WERI-Rb-1 (cell line): ENCODE results near the gene PHACTR3.

Experiments
- DNase-seq: peaks from one replicate; pipeline ENCODE4 v3.0.0-alpha.2; 2020
- H3K27ac ChIP-seq: fragments of 250-450 bp; sonication (Bioruptor Pico); 2 replicates; pipeline ENCODE4 v1.5.1; 2020; ENCODE audit warnings: mild to moderate bottlenecking, moderate library complexity
- H3K27me3 ChIP-seq: fragments of 250-450 bp; sonication (Bioruptor Pico); 2 replicates; pipeline ENCODE4 v1.5.1; 2021; ENCODE audit warnings: mild to moderate bottlenecking, low read depth, moderate library complexity; ENCODE audit not compliant: insufficient read depth, severe bottlenecking
- H3K36me3 ChIP-seq: fragments of 250-450 bp; sonication (Bioruptor Pico); 2 replicates; pipeline ENCODE4 v1.5.1; 2020; ENCODE audit warnings: mild to moderate bottlenecking, moderate library complexity
- H3K4me3 ChIP-seq: 2 replicates; pipeline ENCODE4 v1.5.1; 2011; ENCODE audit warnings: low read depth, mild to moderate bottlenecking, control low read depth, low read length
- H3K9me3 ChIP-seq: fragments of 250-450 bp; sonication (Bioruptor Pico); 2 replicates; pipeline ENCODE4 v1.5.1; 2021; ENCODE audit warnings: mild to moderate bottlenecking, moderate library complexity; ENCODE audit not compliant: severe bottlenecking
- CTCF ChIP-seq: IDR thresholded peaks from 2 replicates; pipeline ENCODE4 v1.5.1; 2011; ENCODE audit warnings: low read depth, mild to moderate bottlenecking, control low read depth, inconsistent platforms, low read length

PHACTR3 gene

GRCh38 chr20:59802471-59803221, 198.3 kb downstream of the PHACTR3 start:
- Histone ChIP-seq H3K36me3 (no peaks in the 10 kb centered on the region), H3K9me3 (peaks cover 10% of the 10 kb centered on the region)
- no peak for TF ChIP-seq CTCF

GRCh38 chr20:59804347-59804746, 200.0 kb downstream of the PHACTR3 start:
- TF ChIP-seq CTCF = no peak
- Histone ChIP-seq H3K27me3 (peaks cover 86% of the 10 kb centered on the region), H3K4me3 (no peak overlapping the region), H3K27ac (no peak overlapping the region), H3K36me3 (no peaks in the 10 kb centered on the region), H3K9me3 (peaks cover 10% of the 10 kb centered on the region)
- DNase-seq = no peak

More at GRCh38 chr20:59802471-59803221, 198.3 kb downstream of the PHACTR3 start:
- Histone ChIP-seq H3K4me3 (no peak overlapping the region), H3K27me3 (peaks cover 69% of the 10 kb centered on the region), H3K27ac (no peak overlapping the region)
- DNase-seq = no peak

- Histone ChIP-seq H3K27ac (no peak overlapping the region), H3K9me3 (peaks cover 10% of the 10 kb centered on the region), H3K36me3 (no peaks in the 10 kb centered on the region), H3K4me3 (no peak overlapping the region), H3K27me3 (peaks cover 89% of the 10 kb centered on the region)
- no peak for TF ChIP-seq CTCF
- DNase-seq = no peak
Measured at GRCh38 chr20:59804871-59805665, 200.7 kb downstream of the PHACTR3 start.

- Histone ChIP-seq H3K36me3 (no peaks in the 10 kb centered on the region), H3K9me3 (peaks cover under 1% of the 10 kb centered on the region), H3K4me3 (no peak overlapping the region), H3K27ac (no peak overlapping the region), H3K27me3 (peaks cover 98% of the 10 kb centered on the region)
- TF ChIP-seq CTCF = no peak
- no peak for DNase-seq
Measured at GRCh38 chr20:59805786-59806577, 201.6 kb downstream of the PHACTR3 start.

GRCh38 chr20:59806578-59806975, 202.2 kb downstream of the PHACTR3 start:
- Histone ChIP-seq H3K9me3 (no peaks in the 10 kb centered on the region), H3K4me3 (no peak overlapping the region), H3K36me3 (no peaks in the 10 kb centered on the region), H3K27ac (no peak overlapping the region), H3K27me3 (peaks cover 98% of the 10 kb centered on the region)
- DNase-seq = no peak
- no peak for TF ChIP-seq CTCF
